ENCODE data around the gene C1orf21.

C1orf21 gene

DNA sequence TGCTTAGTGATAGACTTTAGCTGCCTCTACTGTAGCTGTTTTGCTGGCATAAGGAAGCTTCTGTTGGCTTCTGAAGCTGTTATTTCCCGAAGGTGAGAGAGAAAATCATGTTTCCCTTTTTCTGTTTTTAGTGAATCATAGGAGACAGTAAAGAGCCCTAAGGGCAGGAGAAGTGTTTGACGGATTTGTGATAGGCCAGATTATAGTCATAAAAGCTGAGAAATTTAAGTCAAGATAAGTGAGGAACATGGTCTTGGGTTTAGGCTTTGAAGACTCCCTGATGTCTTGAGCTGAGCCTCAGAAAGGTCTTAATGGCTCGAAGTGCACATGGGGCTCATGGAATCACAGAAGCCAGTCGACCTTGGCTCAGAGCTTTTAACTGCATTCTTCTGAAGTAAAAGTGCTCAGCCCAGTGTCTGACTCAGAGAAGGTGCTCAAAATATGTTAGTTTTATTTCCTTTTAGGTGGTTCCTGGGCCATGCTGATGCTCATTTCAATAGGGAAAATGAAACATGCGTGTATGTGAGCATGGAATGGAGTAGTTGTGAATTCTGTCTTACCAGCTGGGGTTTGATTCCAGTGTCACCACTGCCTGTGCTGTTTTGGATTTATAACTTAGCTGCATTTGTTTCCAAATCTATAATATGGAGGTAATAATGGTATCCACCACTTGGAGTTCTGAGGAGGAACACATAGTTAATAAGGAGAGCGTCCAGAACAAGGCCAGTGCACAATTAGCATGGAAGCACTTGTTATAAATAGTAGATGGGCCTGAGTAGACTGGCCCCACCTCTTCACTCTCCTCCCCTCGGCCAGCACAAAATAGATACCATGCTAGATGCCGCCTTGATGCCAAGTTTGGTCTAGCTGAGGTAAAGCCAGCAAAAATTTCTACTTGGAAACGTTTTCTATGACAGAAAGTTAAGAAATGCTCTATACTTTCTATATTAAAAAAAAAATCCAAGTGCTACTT, 99.2 kb downstream of the C1orf21 start:
- no peak for DNase-seq (ENCODE audit: low read depth, low spot score)

DNA sequence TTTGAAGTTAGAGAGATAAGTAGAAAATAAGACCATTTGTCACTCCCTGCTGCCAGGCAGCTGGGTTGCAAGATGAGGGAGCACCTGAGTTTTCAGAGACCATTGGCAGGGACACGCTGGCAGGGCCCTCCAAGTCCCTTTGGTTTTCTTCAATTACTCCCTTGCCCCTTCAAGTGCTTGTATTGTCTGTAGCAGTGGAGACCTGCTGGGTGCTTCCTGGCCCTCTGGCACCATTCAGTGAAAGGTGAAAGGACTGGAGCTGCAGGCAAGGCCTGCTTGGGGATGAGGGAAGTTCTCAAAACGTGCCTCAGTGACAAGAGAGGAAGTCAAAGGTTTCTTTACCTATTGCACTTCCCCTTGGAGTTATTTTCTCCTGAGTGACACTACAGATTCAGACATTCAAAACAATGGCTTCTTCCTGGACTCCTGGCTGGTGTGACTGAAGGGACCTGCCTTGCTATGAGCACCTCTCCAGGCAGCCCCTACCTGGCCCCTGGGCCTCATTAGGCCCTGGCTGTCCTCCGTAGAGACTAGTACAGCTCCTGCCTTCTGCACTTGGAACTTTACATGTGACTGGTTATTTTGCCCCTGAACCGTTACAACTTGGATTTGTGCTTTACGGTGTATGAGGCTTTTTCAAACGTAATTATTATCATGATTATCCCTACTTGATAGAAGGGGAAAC, 100.1 kb downstream of the C1orf21 start:
- no peak for DNase-seq (ENCODE audit: low read depth, low spot score)

GRCh38 chr1:184487531-184488193, 100.8 kb downstream of the C1orf21 start:
- DNase-seq (ENCODE audit: low read depth, low spot score), result no peak

DNA sequence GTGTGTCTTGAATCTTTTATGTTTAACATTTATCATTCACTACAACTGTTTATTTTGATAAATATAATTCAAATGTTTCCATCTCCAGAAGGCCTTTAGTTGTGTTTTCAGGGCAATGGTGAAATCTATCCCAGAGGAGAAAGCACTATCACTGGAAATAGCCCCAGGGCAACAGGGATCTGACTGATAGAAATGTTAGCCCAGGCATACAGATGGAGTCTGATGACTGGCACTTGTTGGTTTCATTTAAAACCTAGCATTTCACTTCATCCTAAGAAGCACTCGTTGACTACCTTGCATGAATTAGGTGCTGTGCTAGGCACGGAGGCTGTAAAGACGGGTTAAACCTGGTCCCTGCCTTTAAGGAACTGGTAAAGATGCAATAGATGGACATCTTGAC, 103.1 kb downstream of the C1orf21 start:
- DNase-seq (ENCODE audit: low read depth, low spot score), result no peak

- DNase-seq (ENCODE audit: low read depth, low spot score), result no peak
These were observed 105.7 kb downstream of the C1orf21 start for GRCh38 chr1:184492536-184492935.

DNA sequence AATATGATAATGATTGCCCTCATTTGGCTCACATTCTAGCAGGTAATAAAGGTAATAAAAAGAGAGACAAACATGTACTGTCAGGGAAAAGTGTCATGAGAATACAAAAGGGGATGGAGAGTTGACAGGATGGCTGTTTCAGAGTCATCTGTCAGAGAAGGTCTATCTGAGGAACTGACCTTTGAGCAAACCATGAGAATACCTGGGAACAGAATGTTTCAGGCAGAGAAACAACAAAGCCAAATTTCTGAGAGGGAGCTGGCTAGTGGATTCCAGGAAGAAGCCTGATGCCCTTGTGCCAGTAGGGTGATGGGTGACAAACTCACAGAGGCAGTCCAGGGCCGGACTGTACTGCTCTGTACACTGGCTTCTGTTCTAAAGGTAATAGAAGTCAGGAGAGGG, 107.2 kb downstream of the C1orf21 start:
- DNase-seq (ENCODE audit: low read depth, low spot score), result no peak

- DNase-seq (ENCODE audit: low read depth, low spot score), result no peak
These were observed 108.1 kb downstream of the C1orf21 start for GRCh38 chr1:184494929-184495328.

DNA sequence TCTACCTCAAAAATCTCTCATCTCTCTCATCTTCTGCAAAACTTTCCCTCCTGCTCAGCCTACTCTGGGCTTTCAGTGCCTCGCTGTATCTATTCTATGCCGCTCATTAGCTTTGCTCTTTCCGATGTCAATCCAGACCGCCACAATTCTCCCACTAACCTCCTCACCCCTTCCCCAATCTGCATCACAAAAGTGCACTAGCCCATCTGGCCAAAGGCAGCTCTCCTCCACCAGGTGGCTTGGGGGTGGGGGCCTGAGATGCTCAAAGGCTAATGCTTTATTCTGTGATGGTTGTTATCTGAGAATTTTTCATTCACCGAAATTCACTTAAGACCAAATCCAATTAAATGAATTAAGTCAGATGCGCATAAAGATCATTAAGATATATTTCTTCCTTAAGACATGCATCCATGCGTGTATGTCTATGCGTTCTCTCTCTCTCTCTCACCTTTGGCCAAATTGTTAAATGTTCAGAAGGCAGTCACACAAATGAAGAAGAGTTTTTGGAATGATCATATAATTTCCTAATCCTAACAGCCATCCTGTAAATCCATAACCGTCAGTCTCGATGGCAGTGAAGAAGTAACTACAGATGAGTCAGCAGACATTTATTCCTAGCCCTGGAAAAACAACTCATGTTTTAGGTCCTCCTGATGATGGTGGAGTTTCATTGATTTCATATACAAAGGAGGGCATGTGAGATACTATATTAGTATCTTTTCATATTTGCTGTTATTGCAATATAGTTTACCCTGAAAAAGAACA, 111.3 kb downstream of the C1orf21 start:
- DNase-seq (ENCODE audit: low read depth, low spot score), result no peak

DNA sequence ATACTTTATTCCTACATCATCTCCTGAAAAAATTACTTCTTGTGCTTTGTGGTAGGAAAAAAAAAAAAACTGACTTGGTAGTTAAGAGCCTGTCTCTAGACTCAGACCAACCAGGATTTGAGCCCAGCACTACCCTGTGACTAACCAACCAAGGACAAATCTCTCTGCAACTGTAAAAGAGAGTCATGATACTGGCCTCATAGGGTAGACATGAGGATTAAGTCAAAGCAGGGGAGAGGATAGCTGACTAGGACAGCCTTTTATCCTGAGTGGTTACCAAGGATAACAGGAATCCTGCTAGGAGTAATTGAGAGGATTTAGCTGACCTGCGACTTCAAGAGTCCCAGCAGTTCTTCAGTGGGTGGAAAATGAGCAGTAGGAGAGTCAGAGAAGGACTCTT, 112.8 kb downstream of the C1orf21 start:
- DNase-seq (ENCODE audit: low read depth, low spot score), result no peak

DNA sequence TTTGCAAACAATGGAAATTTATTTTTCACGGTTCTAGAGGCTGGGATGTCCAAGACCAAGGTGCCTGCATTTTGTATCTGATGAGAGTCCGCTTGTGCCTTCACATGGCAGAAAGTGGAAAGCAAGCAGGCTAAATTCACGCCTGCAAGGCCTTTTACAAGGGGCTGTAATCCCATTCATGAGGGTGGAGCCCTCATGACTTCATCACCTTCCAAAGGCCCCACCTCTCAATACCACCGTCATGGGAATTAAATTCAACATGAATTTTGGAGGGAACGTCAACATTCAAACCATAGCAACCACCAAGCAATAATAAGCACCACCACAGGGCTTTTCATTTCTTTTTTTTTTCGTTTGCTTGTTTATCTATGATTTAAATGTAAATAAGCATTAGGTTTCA, 115.3 kb downstream of the C1orf21 start:
- no peak for DNase-seq (ENCODE audit: low read depth, low spot score)

DNA sequence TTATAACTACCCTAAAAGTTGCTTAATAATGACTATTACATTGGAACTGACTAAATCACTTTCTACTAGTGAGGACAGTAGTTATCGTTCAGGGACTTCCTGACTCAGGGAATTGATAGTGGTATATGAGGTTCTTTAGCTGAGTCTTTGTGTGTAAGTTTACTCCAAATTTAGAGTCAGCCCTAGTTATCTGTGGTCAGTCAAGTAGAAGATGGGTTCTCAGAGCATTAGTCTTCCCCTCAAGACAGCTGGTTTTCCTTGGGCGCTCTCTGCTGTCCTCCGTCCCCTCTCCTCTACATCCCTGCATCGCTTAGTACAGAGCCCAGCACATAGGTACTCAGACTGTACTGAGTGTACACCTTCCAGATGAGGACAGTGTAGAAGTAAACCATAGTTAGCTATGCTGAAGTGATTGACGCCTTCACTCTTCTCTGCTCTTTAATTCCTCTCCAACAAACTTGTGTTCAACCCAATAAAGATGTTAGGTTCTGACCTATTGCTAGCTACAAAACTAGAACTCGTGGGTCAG, 116.5 kb downstream of the C1orf21 start:
- DNase-seq (ENCODE audit: low read depth, low spot score), result no peak

GRCh38 chr1:184504040-184504954, 117.5 kb downstream of the C1orf21 start:
- DNase-seq (ENCODE audit: low read depth, low spot score), result no peak

DNA sequence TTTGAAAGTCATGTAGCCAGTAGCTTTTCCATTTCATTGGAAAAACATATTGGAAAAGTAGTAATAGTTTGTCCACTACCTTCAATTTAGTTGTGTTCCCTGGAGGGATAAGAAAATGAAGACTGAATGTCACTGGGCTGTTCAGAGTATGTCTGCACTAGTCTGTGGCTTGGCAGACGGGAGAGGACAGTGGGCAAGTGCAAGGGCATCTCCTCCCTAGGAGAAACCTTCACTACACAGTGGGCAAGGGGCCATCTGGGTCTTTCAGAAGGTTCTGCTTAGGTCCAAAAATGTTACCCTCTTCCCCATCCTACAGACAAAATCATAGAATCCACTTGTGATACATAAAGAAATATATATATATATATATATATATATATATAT, 118.1 kb downstream of the C1orf21 start:
- no peak for DNase-seq (ENCODE audit: low read depth, low spot score)

DNA sequence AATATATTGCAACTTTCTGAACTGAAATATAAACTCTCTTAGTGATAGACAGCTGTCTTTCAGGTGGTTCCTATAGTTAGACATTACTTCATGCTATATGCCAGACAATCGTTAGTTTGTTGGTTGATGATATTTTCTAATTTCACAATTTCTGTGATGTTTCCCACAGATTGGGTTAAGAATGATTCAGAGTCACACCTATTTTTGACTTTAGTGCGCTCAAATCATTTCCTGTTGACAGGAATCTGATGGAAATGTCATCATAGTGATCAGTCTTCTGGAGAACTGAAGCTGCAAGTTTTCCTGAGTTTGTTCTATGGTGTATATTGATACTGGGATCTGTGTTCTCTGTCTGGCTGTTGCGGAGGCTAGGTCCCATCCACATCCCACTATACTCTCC, 119.7 kb downstream of the C1orf21 start:
- DNase-seq (ENCODE audit: low read depth, low spot score), result no peak

- no peak for DNase-seq (ENCODE audit: low read depth, low spot score)
These were observed 120.3 kb downstream of the C1orf21 start for GRCh38 chr1:184507165-184507564.

DNA sequence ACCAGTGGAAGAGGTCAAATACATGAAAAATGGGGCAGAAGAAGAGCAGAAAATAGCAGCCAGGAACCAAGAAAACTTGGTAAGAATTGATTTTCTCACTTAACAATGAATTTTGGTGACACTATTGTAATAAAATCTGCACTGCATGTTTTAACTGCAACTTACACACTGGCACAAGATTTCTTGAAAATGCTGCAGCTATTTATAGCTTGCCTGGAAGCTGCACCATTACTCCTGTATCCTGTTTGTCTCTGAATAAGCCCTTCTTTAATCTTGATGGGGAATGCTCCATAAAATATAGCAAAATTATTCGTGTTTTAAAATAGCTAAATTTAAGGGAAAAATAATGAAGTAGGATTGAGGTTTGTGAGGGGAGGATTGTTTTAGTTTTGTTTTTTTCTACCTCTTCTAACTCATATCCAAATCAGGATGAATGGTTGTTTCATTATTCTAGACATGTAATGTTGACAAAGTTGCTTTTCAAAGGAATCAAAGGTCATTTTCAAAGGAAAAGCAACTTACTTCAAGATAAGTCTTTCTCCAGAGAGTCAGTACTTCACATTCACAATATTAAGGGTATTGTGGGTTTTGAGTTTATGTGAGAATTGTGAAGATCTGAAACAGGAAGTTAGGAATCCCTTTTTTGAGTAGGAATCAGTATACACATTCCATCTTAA, 120.9 kb downstream of the C1orf21 start:
- no peak for DNase-seq (ENCODE audit: low read depth, low spot score)

GRCh38 chr1:184509105-184509504, 122.3 kb downstream of the C1orf21 start:
- no peak for DNase-seq (ENCODE audit: low read depth, low spot score)

- DNase-seq (ENCODE audit: low read depth, low spot score), result no peak
These were observed 123.3 kb downstream of the C1orf21 start for GRCh38 chr1:184510110-184510509.

GRCh38 chr1:184512724-184513123, 125.9 kb downstream of the C1orf21 start:
- DNase-seq (ENCODE audit: low read depth, low spot score), result no peak

DNA sequence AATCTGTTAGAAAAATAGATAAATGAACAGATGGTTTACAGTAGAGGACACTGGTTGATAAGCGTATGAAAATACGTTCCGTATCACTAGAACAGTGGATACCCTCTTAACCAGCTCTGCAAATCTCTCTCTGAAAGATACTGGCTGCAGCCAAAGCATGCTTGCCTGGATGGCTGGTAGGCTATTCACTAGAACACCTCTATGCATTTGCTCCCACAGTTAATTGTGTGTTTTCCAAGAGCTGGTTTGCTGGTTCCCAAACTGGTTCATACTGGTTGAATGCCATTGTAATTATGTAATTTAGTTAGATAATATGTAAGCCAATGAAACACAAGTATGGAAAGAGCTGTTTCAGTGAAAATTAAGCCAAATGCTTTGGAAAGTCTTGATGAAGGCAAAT, 126.6 kb downstream of the C1orf21 start:
- DNase-seq (ENCODE audit: low read depth, low spot score), result no peak

Measured in brain pericyte (primary cell).